ENCODE results near the gene LSM3.
A peak's percentile ranks its signal among the peaks of the same experiment; 100 is the strongest.

The LSM3 gene

GRCh38 chr3:14178247-14179113 lies at the start of gene LSM3, which contains the start of gene XPC:
LSM3 (plus strand) TSS chr3:14178817; CDS start chr3:14178861, 44 bp downstream.
XPC (minus strand) TSS chr3:14178601; CDS start chr3:14178568, 33 bp downstream.
- peak; percentile 98 for DNase-seq

GRCh38 chr3:14129296-14129695 lies 49.3 kb upstream of the LSM3 start:
- DNase-seq: no peak

GRCh38 chr3:14130230-14130629 lies 48.4 kb upstream of the LSM3 start:
- DNase-seq: no peak

- no peak for DNase-seq
Measured at GRCh38 chr3:14130707-14131106, 47.9 kb upstream of the LSM3 start.

- DNase-seq: no peak
Measured at GRCh38 chr3:14131134-14131533, 47.5 kb upstream of the LSM3 start.

- no peak for DNase-seq
Measured at GRCh38 chr3:14132120-14132519, 46.5 kb upstream of the LSM3 start.

- DNase-seq: no peak
Measured at GRCh38 chr3:14132689-14133088, 45.9 kb upstream of the LSM3 start.

- DNase-seq: no peak
Measured at GRCh38 chr3:14133188-14133800, 45.3 kb upstream of the LSM3 start.

- DNase-seq: no peak
Measured at GRCh38 chr3:14133876-14134275, 44.7 kb upstream of the LSM3 start.

GRCh38 chr3:14134291-14134690 lies 44.3 kb upstream of the LSM3 start:
- no peak for DNase-seq

- DNase-seq: no peak
Measured at GRCh38 chr3:14135581-14135980, 43.0 kb upstream of the LSM3 start.

GRCh38 chr3:14137004-14137403 lies 41.6 kb upstream of the LSM3 start:
- no peak for DNase-seq

GRCh38 chr3:14137445-14137844 lies 41.2 kb upstream of the LSM3 start:
- no peak for DNase-seq

GRCh38 chr3:14138109-14138877 lies 40.3 kb upstream of the LSM3 start:
- no peak for DNase-seq

GRCh38 chr3:14138878-14139655 lies 39.5 kb upstream of the LSM3 start:
- no peak for DNase-seq

- DNase-seq: no peak
Measured at GRCh38 chr3:14139771-14140170, 38.8 kb upstream of the LSM3 start.

GRCh38 chr3:14140668-14141067 lies 37.9 kb upstream of the LSM3 start:
- no peak for DNase-seq

GRCh38 chr3:14141144-14141543 lies 37.5 kb upstream of the LSM3 start:
- no peak for DNase-seq

- no peak for DNase-seq
Measured at GRCh38 chr3:14141602-14142341, 36.8 kb upstream of the LSM3 start.

GRCh38 chr3:14142567-14143270 lies 35.9 kb upstream of the LSM3 start:
- no peak for DNase-seq

Data from left hindlimb (tissue), 1 donor.